ENCODE results near the gene STK32C. TPM values are rescaled to one million over a fixed set of nuclear protein-coding genes. Genes with fewer than 3 reads are reported as not detected.

The STK32C gene
- polyA plus RNA-seq, 2 of the 4 experiments (the other 2 are of a cell fraction) = 29.9 to 43.6 TPM

GRCh38 chr10:132332433-132332754 lies 24.6 kb upstream of the STK32C start:
- Histone ChIP-seq H3K4me2 (peak overlapping the region; percentile 91), H3K27ac (peak overlapping the region; percentile 89 to 91), H3K4me3 (peak overlapping the region; percentile 59), H3K9me3 (no peaks in the 10 kb centered on the region), H3K4me1 (peaks cover 24% of the 10 kb centered on the region)
- no peak for FAIRE-seq
- POLR2A ChIA-PET = interaction anchor here (0.8 kb wide), 1 partner anchor 25 kb away, joined by 4 read pairs; the partner anchor contains the start of gene STK32C
- peak in 1 of 2 experiments; percentile 25 for DNase-seq (ENCODE audit: low read depth in 1 of 2, low spot score in 1 of 2)
- whole genome bisulfite sequencing (ENCODE audit: missing lambda C conversion rate) = 10% methylated on average over 13 of the region's 16 CpGs
- peak in 1 of 2 experiments; percentile 16; a peak in 3 of 6 replicates for ATAC-seq
- TF ChIP-seq CBX8 (IDR thresholded peaks at IDR 0.05) (no peak), KDM5A (IDR thresholded peaks at IDR 0.05) (no peak), NR3C1 (IDR thresholded peaks at IDR 0.05) (no peak), CBX2 (IDR thresholded peaks at IDR 0.05; ENCODE audit: borderline replicate concordance, low read depth) (no peak), RAD21 (conservative IDR thresholded peaks at IDR 0.05 in 1 of 2, IDR thresholded peaks at IDR 0.05 in 1 of 2) (no peak), CEBPB (IDR thresholded peaks at IDR 0.05) (no peak), HES2 (IDR thresholded peaks at IDR 0.05) (no peak), CHD4 (IDR thresholded peaks at IDR 0.05; ENCODE audit: borderline replicate concordance) (no peak), NPAS2 (CRISPR knock-in tag; IDR thresholded peaks at IDR 0.05; ENCODE audit: borderline replicate concordance) (no peak), CTCF (IDR thresholded peaks at IDR 0.05) (no peak), MYC (IDR thresholded peaks at IDR 0.05; ENCODE audit: borderline replicate concordance, low read length) (no peak)
- CTCF ChIA-PET = no interaction called here

GRCh38 chr10:132331601-132332432 lies 24.1 kb upstream of the STK32C start, which contains the start of gene LRRC27:
LRRC27 (plus strand) TSS chr10:132332193; CDS start chr10:132333525, 1,332 bp downstream.
- Histone ChIP-seq H3K4me2 (peak within 1 kb of the TSS; percentile 100), H3K4me3 (peak within 1 kb of the TSS; percentile 86), H3K27ac (peak within 1 kb of the TSS; percentile 95 to 96), H3K4me1 (peaks cover 30% of the 10 kb centered on the region), H3K9me3 (no peaks in the 10 kb centered on the region)
- FAIRE-seq (no peak), ATAC-seq (peak; percentile 90 to 91), DNase-seq (ENCODE audit: low read depth in 1 of 2, low spot score in 1 of 2) (peak; percentile 99)
- ChIA-PET CTCF (no interaction called here), POLR2A (interaction anchor here (0.6 to 0.8 kb wide), 3 partner anchors 12 to 24 kb away, joined by 4 to 5 read pairs (median 4); partner anchors contain the start of gene STK32C)
- WGBS (ENCODE audit: missing lambda C conversion rate) = 2% methylated on average over 11 of the region's 89 CpGs
- TF ChIP-seq PBX3 (IDR thresholded peaks at IDR 0.05) (no peak; the same call in 1 of the 2 replicates), JUNB (IDR thresholded peaks at IDR 0.05) (no peak), BHLHE40 (IDR thresholded peaks at IDR 0.05; ENCODE audit: low read depth, low read length) (0 out of 2 replicates have a peak, but pooled peaks have one; percentile 8), MAZ (IDR thresholded peaks at IDR 0.05; ENCODE audit: borderline replicate concordance, low read depth, low read length) (peak; percentile 88), HOXB5 (CRISPR knock-in tag; IDR thresholded peaks at IDR 0.05) (no peak), HEYL (CRISPR knock-in tag; IDR thresholded peaks at IDR 0.05) (no peak), RNF2 (IDR thresholded peaks at IDR 0.05; ENCODE audit: borderline replicate concordance, low read depth) (no peak), MYC (IDR thresholded peaks at IDR 0.05; ENCODE audit: borderline replicate concordance, low read length) (peak; percentile 87), ZC3H11A (IDR thresholded peaks at IDR 0.05) (no peak), RARB (CRISPR knock-in tag; IDR thresholded peaks at IDR 0.05) (no peak), RAD21 (conservative IDR thresholded peaks at IDR 0.05 in 1 of 2, IDR thresholded peaks at IDR 0.05 in 1 of 2) (no peak), E2F6 (IDR thresholded peaks at IDR 0.05; ENCODE audit: borderline replicate concordance, low read depth) (peak; percentile 67), FOXS1 (CRISPR knock-in tag; IDR thresholded peaks at IDR 0.05) (no peak), USF2 (IDR thresholded peaks at IDR 0.05) (no peak), HDAC2 (IDR thresholded peaks at IDR 0.05) (no peak), CHD4 (IDR thresholded peaks at IDR 0.05; ENCODE audit: borderline replicate concordance) (no peak), ESRRA (IDR thresholded peaks at IDR 0.05; ENCODE audit: borderline replicate concordance, low read length) (no peak), NPAS2 (CRISPR knock-in tag; IDR thresholded peaks at IDR 0.05; ENCODE audit: borderline replicate concordance) (no peak), MAFK (IDR thresholded peaks at IDR 0.05; ENCODE audit: partially characterized antibody) (no peak), JUN (IDR thresholded peaks at IDR 0.05) (peak; percentile 34 to 85; a peak in 2 of 5 replicates), NR3C1 (IDR thresholded peaks at IDR 0.05) (no peak), HES2 (IDR thresholded peaks at IDR 0.05) (no peak), CEBPB (IDR thresholded peaks at IDR 0.05) (no peak), ZSCAN20 (CRISPR knock-in tag; IDR thresholded peaks at IDR 0.05) (no peak), CBX8 (IDR thresholded peaks at IDR 0.05) (no peak), SREBF2 (IDR thresholded peaks at IDR 0.05) (no peak), MAX (IDR thresholded peaks at IDR 0.05) (peak; percentile 79), PHF8 (IDR thresholded peaks at IDR 0.05; ENCODE audit: borderline replicate concordance, low read depth) (peak; percentile 68), KDM1A (IDR thresholded peaks at IDR 0.05; ENCODE audit: low read depth) (no peak)

All from A549 (cell line).